GM21825 (cell line): Measurements from ENCODE around the gene MID2.
"Not testable (repeated sequence)": the region's sequence is repeated elsewhere in the genome, so short reads cannot be mapped to it uniquely, and the experiment has no call there.

Source experiments
- ATAC-seq: cut with Tn5 transposase; IDR thresholded peaks from one replicate; pipeline ENCODE4 v1.9.1; 2021; ENCODE audit warnings: mild to moderate bottlenecking, moderate library complexity; ENCODE audit not compliant: unreplicated experiment

MID2 gene

DNA sequence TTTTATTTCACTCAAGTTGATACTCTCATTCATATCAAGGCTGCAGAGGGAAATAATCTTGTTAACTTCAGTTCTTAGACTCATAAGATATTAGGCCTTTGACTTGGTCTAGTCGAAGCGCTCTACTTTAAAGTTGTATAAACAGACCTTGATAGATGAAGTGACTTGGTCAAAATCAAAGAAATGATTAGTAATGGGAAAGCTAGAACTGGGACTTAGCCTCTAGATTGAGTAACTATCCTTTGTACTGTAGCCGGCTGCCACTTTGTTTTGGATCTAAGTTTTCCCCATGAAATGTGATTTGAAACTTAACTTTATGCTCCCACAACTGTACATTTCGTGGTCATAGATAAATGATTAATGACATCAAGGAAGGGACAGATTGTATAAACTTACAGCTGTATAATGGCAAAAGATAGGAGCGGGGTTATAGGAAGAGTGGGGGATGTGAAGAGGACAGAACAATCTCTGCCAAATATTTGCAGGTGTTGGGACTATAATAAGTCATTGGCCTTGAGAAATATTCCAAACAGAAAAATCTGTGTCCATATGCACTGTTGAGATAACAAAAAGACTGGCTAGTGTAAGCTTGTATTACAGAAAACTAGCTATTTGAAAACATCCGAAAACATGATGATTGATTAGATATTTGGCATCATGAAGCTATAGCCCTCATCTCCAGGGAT lies 17.2 kb downstream of the MID2 start:
- no peak for ATAC-seq

DNA sequence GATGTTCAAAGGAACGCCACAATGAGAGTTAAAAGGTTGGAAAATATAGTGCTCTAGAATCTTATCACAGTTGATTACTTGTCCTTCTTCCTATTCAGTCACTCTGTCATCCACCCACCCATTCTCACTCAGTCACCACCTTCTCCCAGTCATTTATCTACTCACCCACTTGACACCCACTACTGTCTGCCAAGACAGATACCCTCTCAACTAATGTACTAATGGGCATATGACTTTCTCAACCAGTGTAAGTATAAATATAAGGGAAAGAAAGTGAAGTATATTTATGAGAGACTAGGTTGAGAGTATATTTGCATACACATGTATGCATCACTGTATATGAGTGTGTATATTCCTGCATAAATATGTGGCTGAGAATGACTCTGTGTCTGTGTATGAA lies 20.0 kb downstream of the MID2 start:
- ATAC-seq: no peak

DNA sequence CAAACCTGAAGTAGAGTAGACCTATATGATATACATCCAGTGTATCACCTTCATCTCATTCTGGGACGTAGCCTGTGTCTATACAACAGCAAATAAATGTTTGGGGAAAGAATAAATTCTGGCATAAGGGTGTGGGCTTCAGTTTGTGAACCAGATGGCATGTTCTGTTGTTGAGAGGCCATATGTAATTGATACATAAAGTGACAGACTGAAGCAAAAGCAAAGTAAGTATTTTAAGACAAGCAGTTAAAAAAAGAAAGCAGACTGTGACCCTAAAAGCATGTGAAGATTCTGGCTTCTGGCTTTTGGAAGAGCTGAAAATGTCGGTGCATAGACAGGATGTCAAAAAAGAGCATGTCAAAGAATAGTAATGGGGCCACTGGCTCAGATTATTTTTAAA lies 22.9 kb downstream of the MID2 start:
- ATAC-seq: no peak

DNA sequence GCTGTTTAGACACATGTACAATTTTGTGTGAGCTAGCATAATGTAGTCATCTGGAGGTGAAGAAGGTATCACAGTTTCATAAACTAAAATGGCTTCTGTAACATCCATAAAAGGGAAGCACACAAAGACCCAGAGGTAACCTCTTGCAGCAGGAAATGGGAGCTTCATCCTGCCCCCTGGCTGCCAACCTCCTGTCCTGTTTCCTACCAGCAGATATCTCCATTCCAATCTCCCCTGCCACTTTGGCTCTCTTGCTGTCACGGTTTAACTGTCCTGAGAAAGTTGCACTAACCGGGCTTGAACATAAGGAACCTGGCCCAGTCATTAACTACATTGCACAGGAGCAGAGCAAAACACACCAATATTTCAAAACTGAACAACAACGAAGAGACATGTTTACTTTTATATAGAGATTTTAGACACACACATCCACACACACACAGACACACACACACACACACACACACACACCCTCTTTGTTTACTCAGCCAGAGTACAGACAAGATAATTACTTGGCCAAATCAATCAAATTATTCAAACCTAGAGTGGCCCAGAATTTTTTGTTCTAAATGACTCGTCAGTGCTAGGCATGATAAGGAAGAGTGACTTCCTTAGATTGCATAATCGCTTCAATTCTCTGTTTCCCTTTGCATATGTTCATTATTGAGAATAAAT lies 24.2 kb downstream of the MID2 start:
- ATAC-seq: no peak

DNA sequence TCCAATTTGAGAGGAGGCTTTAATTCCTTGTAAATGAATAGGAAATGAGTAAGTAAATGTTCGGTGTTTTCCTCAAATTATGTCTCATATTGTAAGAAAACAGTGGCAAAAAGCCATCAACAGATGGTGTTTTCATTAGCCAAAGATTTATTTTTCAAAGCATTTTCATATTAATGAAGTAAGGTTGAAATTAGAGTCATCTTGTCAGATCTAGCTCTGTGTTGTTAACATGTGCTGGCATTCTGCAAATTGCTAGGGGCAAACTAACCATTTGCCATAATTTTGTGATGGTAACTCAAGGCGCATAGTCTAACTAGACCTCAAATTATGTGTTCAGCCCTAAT lies 24.7 kb downstream of the MID2 start:
- no peak for ATAC-seq

DNA sequence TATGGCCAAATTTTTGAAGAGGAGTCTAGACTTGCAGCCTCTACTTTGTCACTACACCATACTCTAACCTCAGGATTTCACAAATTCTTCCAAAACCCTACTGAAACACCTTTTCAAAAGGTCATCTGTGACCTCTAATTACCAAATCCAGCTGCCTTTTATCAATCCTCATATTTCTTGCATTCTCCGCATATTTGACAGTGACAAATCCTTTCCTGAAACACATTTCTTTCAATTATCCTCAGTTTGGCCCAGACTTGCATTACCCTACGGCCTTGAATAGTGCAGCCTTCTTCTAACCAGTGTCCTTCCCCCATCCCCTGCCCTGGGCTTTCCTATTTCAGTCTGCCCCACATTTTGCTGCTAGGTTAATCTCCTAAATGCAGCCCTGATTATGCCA lies 25.5 kb downstream of the MID2 start:
- ATAC-seq: no peak

DNA sequence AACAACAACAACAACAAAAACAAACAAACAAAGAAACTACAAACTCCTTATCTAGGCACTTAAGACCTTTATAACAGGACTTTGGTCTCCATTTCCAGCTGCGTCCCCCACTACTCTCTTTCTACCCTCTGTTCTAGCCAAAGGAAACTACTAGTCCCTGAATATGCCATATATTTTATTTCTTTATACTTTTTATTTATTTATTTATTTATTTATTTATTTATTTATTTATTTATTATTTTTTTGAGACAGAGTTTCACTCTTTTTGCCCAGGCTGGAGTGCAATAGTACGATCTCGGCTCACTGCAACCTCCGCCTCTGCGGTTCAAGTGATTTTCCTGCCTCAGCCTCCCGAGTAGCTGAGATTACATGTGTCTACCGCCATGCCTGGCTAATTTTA lies 26.0 kb downstream of the MID2 start:
- not testable (repeated sequence) for ATAC-seq

DNA sequence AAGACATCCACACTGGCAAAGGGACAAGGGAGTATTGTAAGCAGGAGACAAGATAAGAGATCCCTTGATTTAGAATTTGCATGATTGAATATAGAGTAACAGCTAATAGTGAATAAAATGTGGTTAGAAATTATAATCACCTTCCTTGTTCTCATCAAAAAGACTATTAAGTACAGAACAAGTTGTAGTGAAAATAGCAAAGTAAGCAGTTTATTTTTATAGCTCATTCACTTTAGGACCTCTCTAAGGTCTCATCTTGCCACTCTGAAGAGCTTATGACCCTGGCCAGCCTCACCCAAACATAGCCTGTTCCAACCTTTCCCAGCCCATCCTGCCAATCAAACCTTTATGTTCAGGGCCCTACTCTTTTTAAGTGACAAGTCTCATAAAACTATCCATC lies 30.6 kb downstream of the MID2 start:
- no peak for ATAC-seq

DNA sequence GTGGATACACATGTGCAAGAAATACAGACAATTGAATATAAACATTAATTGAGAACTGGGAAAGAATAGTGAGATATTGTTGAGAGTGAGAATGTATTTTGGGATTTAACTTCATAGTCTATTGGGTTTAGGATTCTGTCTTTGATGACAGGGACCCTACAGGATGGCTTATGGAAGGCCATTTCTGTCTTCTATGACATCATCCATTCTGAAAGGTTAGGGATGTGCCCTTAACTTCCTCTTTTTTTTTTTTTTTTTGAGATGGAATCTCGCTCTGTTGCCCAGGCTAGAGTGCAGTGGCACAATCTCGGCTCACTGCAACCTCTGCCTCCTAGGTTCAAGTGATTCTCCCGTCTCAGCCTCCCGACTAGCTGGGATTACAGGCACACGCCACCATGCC lies 31.4 kb downstream of the MID2 start:
- not testable (repeated sequence) for ATAC-seq

DNA sequence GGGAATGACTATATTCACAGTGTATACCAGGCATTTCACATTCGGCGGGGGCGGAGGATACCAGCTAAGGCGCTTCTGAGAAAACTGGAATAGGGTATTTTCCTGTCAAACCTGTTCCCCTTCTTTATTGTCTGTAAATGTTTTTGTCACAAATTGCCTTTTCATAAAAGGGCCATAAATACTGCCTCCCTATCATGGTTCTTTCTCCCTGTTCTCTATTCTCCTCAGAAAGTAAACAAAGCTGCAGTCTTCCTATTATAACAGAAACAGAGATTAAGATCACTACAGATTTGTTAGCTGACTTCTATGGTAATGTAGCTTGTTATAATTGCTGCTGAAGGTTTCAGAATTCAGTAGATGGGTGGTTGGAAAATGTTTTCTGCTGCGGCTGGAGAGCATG lies 32.2 kb downstream of the MID2 start:
- no peak for ATAC-seq

DNA sequence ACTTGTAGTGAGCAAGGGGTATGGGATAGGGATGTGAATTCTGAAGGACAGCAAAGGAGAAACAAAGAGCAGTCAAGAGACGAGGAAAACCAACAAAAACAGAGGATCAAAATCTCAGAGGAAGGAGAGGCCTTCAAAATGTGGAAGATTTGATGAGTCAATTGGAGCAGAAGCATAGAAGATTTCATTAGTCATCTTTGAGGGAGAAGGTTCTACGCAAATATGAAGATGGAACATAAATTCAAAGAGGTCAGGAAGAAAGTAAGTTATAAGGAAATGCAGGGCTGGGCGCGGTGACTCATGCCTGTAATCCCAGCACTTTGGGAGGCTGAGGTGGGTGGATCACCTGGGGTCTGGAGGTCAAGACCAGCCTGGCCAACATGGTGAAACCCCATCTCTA lies 35.4 kb downstream of the MID2 start:
- no peak for ATAC-seq

DNA sequence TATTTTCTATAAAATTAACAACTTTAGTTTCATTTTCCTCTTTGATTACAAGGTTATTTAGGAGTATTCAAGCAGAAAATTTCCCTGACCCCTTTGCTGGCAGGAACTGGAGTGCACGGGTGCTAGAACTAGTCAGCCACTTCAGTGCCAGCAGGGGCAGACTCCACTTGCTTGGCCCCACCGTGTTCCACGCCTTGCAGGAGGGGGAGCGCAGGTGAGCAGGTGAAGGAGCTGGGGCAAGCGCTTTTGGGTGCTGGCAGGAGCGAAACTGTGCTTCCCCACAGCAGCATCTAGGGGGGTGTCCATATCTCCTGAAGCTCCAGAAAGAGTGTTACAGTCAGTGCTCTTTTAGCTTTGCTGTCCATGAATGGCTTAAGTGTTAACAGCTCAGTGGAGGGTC lies 45.5 kb downstream of the MID2 start:
- ATAC-seq: no peak

DNA sequence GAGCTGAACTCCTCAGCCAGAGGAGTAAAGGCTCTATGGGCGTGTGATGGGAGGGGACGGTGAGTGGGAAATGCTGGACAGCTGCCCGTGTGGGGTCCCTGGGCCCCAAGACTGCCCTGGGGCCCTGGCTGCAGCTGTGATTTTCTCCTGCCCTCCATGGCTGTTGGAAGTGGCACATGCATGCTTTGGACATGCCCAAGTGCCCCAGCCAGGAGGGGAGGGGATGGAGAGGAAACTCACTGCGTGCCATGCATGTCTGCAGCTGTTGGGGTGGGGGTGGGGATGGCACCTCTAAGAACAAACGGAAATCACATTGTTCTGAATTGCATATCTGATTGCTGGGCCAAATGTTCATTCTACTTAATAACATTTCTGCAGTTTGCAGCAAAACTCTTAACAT lies 52.4 kb downstream of the MID2 start:
- ATAC-seq: no peak

DNA sequence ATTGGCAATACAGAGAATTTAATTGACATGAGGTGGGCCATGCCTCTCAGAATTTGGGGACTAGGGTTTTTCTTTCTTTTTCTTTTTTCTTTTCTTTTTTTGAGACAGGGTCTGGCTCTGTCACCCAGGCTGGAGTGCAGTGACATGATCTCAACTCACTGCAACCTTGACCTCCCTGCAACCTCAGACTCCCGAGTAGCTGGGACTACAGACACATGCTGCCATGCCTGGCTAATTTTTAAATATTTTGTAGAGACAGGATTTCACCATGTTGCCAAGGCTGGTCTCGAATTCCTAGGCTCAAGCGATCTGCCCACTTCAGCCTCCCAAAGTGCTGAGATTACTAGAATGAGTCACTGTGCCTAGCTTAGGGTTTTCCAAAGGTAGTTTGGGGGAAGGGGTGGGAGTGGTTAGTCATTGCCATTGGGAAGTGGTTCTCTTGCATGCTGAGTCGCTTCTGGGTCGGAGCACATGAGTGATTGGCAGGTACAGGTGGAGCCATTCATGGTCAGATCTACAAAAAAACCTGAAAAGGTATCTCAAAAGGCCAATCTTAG lies 54.5 kb downstream of the MID2 start:
- no peak for ATAC-seq

DNA sequence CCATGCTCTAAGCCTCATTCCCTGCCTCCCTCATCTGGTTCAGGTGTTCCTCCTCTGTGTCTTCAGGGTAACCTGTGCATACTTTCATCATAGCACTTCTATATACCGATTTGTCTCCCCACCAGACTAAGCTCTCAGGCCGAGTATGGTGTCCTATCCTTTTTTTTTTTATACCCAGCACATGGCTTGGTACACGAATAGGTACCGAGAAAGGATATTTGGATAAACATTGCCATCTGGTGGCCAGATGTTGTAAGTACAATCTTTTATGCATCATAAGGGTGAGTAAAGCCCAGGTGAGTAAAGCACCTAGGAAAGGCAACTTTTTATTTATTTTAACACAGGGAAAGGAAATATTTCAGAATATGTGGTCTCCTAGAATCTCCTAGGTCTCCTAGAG lies 68.4 kb downstream of the MID2 start:
- no peak for ATAC-seq

DNA sequence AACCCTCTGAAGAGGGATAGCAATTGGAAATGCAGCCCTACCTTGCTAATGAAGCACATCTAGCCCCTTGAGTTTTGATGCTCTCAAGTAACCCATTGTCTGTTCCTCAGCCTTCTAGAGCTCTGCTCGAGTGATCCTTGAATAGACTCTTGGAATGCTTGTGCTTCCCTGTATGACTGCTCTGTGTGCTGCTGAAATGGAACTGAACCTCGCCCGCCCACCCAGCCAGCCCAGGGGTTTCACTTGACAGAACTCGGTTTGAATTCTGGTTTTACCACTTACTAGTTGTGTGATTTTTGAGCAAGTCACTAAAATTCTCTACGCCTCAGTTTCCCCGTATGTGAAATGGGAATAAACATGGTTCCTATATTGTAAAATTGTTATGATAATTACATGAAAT lies 77.1 kb downstream of the MID2 start:
- no peak for ATAC-seq

DNA sequence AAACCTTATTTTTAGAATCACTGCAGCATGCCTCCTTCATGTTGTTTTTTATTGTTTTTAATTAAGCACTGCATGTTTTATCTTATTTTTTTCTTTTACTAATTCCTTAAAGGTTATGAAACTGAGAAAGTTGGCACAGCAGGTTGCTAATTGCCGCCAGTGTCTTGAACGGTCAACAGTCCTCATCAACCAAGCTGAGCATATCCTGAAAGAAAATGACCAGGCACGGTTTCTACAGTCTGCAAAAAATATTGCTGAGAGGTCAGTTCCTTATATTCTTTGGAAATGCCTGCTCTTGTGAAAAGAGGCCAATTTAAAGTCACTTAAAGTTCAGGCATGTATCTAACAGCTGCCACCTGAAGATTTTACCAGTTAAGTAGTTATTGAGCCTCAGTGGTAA lies 79.7 kb downstream of the MID2 start:
- ATAC-seq: no peak

DNA sequence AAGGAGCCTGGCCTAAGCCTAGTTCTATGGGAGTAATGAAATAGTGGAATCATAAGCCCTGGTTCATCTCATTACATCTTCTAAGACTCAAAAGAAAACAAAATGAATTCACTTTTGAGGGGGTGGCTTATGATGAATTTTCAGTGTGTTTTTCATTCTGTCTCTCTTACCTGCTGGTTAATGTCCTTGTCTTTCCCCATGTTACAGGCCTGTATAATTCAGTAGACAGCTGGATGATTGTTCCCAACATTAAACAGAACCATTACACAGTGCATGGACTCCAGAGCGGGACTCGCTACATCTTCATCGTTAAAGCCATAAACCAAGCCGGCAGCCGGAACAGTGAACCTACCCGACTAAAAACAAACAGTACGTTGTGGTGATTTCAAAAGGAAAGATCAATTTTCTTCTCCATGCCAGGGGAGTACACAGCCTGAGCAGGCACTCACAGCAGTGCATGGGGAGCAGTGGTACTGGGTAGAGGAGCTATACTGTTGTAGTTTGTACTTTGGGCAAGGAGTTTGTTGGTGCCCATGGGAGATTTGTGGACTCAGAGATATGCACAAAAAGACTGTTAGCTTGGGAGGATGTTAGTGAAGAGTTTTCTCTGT lies 98.6 kb downstream of the MID2 start:
- ATAC-seq: no peak

DNA sequence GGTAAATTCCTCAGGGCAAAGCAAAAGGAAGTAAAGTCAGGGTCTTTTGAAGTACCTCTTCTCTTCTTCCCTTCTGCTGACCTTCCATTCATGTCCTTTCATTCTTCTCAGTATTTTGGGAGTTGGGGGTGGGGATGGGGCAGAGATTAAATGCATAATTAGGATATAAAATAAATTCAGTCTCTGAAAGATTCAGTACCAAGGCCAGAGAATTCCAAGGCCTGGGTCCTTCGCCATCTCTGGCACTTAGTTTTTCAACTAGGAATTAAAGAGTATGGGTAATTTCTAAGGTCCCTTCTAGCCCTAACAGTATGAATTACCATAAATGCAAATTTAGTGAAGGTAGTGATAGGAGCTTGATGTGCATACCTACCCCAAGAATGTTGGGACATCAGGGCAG lies 108.6 kb downstream of the MID2 start:
- ATAC-seq: no peak

DNA sequence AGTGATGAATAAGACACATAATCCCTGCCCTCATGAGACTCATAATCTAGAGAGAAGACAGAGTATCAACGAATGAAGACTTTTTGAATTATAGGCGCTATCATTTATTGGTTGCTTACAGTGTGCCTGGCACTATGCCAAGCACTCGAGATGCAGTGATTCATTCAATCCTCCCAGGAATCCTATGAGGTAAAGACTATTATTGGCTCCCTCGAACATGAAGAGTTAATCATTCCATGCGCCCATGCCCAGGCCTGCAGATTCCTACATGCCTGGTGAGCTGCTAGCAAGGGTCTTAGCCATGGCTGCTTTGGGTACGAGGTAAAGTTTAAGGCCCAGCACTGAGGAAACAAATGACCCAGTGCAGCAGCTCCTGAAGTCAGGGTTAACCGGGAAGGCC lies 109.5 kb downstream of the MID2 start:
- no peak for ATAC-seq

DNA sequence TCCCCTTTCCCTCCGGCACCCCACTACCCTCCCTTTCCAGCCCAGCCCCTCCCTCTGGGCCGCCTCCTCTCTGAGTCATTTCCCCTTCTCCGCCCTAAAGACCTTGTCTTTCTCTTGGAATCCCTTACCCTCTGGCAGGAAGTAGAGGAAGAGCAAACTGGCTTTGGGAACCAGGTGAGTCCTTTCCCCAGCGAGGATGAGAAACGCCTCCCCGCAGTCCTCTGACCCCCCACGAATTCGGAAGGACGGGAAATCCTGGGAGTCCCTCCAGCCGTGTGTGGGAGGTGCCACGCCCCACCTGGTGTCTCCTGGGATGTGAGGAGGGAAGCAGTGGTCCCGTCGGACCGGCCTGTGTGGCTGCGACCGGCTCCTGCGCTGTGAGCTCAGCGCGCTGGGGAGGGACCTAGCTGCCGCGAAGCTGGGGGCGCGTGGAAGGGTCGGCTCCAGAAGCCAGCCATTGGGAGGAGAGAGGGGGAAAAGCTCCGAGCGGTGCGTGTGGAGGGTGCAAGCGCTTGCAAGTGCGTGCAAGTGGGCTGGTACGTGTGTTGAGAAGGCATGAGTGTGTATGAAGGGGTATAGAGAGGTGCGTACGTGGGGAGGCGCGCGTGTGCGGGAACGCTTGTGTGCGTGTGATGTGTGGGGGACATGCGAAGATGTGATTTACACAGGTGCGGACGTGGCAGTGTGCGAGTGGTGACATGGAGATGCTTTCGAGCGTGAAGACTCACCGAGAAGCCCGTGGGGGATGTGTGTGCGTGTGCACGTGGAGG lies 110.2 kb downstream of the MID2 start:
- ATAC-seq: no peak

DNA sequence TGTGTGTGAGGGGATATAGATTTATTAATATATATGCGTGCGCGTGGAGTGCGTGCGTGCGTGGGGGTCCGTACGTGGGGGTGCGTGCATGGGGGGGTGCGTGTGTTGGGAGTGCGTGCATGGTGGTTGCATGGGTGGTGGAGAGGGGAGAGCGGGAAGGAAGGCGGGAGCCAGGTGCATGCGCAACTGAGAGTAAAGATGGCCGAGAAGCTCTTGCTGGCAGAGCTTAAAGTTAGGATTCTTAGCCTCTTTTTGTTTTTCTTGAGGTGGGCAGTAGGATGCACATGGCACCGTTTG lies 110.7 kb downstream of the MID2 start:
- ATAC-seq: no peak
